Left lobe of liver (tissue), 2 donors: ENCODE measurements around the gene USP20. TPM values are rescaled to one million over a fixed set of nuclear protein-coding genes. Genes with fewer than 3 reads are reported as not detected.

Source experiments
- ATAC-seq: fragments of 200-7000 bp; cut with Tn5 transposase; one replicate; pipeline ENCODE4 v1.9.1; 2020; ENCODE audit warnings: mild to moderate bottlenecking, moderate library complexity
- DNase-seq: peaks from one replicate; pipeline ENCODE4 v3.0.0-alpha.2; 2020; ENCODE audit warnings: low spot score
- total RNA-seq: library from RNA; stranded (reverse); gene quantifications from one replicate; pipeline ENCODE4 v1.2.1, GENCODE V29; 2021
- donor health status: DM: no; HTN: no; CAD: no; lungs with moderate emphysema.
- donor health status: DM: no; HTN: yes; CAD: no.

The USP20 gene
- total RNA-seq, 1 donor from 2014 or later = 16.7 TPM

DNA sequence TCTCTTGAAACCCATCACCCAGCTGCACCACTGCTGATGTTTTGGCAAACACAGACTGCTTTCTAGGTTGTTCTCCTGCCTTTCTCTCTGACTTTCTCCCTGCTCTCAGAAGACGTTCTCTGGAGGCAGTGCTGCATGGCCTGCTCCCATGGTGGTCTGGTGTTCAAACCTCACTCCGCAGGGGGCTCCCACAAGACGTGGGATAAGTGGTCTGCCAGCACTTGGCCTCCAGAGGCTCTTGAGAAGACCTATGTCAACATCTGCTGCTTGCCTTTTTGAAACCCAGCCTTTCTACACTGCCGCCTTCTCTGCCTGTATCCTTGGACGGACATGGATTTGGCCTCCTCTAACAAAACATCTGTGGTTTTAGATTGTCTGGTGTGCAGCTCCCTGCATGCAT lies 16.6 kb downstream of the USP20 start:
- ATAC-seq (no peak), DNase-seq (no peak)

GRCh38 chr9:129852579-129852978 lies 17.3 kb downstream of the USP20 start:
- DNase-seq (no peak), ATAC-seq (no peak)

DNA sequence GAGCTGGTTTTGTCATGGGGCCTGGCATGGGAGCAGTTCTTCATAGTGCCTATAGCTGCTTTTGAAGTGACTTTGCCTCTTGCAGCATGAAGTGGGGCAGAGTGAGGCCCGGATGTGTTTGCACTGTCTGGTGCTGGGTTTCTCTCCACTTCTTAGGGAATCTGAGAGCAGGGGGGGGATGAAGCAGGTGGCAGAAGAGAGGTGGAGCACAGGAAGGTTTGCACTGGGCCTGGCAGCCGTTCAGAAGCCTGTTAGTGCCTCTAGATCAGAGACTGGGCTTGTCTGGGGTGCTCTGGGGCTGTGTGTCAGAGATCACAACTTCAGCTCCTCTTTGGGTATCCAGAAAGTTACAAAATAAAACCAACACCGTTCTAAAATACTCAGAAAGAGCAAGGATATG lies 18.4 kb downstream of the USP20 start:
- ATAC-seq = no peak
- DNase-seq = no peak

GRCh38 chr9:129854588-129855110 lies 19.4 kb downstream of the USP20 start:
- ATAC-seq (no peak), DNase-seq (no peak)

DNA sequence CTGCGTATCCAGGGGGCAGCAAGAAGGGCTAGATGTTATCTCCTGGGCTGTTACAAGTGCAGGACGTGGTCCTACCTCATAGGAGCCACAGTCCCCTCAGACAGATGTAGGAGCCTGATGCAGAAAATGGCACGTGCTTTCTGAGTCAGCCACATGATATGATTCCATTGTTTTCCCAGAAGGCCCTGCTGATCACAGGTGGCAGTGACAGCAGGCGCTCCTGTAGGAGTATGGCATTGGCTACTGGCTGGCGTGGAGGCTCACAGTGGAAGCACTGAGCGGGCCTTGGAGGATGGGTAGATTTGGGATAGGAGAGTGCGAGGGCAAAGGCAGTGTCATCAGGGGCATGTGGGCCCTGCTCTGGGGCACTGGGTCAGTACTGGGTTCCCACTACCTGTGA lies 21.9 kb downstream of the USP20 start:
- no peak for DNase-seq
- ATAC-seq = no peak

DNA sequence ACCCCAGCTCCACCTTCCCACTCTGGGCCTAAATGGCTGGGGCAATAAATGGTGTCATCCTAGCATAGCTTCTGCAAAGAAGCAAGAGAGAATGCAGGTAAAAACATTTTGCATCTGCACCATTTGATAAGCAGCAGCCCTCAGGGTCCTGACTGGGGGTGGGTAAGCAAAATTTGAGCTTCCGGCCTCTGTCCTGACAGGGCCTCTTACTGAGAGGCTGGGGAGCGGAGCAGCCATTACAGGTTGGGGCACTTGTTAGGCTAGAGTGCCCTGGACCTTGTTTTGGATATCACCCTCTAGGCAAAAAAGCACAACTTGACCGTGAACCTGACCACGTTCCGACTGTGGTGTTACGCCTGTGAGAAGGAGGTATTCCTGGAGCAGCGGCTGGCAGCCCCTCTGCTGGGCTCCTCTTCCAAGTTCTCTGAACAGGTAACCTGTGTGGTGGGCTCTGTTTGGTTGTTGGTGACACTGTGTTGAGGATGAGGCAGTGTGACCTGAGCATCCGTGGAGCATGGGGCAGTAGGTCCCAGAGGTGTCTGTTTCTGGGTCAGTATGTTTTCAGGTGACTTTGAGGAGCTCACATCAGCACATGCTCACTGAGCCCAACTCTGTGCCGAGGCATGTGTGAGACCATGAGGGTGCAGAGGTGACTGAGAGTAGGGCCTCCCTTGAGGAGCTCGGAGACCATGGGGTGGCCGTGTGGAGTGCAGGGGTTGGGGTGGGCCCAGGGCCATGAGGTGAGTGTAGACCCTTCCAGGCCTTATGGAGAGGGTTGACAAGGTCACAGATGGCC lies 23.1 kb downstream of the USP20 start:
- DNase-seq (no peak), ATAC-seq (no peak)

- no peak for DNase-seq
These were observed 25.6 kb downstream of the USP20 start for GRCh38 chr9:129860653-129861446.

DNA sequence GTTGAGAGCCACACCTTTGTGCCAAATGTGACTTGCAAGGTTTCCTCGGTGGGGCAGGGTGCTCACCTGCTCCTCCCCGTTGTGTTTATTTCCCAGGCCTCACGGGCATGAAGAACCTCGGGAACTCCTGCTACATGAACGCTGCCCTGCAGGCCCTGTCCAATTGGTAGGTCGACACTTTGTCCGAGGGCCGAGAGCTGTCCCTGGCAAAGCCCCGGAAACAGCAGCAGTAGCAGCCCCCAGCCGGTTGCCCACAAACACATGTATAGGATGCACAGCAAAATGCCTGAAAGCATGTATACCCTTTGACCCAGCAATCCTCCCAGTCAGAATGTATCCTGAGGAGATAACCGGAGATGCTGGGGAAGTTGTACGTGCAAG lies 26.2 kb downstream of the USP20 start:
- DNase-seq (no peak), ATAC-seq (no peak)

More at GRCh38 chr9:129860653-129861446, 25.6 kb downstream of the USP20 start:
- no peak for ATAC-seq

DNA sequence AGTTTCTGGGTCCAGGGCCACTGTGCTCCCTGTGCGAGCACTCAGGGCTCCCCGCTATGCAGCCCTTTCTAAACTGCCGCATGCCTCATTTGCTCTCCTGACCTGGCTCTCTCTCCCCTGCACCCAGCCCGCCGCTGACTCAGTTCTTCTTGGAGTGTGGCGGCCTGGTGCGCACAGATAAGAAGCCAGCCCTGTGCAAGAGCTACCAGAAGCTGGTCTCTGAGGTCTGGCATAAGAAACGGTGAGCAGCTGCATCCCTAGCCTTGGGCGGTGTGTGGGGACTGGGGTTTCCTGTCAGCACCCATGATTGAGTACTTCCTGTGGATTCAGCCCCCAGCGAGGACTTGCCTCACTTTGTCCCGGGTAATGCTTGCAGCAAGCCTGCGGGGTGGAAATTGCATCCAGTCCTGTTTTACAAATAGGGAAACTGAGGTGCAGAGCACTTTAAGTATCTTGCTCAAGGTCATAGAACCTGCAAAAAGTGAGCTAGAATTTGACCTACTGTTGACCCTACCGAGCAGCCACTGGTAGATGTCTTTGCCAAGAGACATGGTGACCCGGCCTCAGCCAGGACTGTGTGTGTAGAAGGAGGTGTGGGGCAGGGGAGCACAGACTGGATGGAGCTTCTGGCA lies 27.9 kb downstream of the USP20 start:
- DNase-seq = no peak
- no peak for ATAC-seq

GRCh38 chr9:129864991-129865647 lies 29.9 kb downstream of the USP20 start:
- no peak for ATAC-seq
- no peak for DNase-seq

- no peak for ATAC-seq
- no peak for DNase-seq
These were observed 30.5 kb downstream of the USP20 start for GRCh38 chr9:129865668-129866320.

- no peak for ATAC-seq
- no peak for DNase-seq
These were observed 31.3 kb downstream of the USP20 start for GRCh38 chr9:129866394-129867135.

- DNase-seq = no peak
- no peak for ATAC-seq
These were observed 32.1 kb downstream of the USP20 start for GRCh38 chr9:129867136-129868022.

DNA sequence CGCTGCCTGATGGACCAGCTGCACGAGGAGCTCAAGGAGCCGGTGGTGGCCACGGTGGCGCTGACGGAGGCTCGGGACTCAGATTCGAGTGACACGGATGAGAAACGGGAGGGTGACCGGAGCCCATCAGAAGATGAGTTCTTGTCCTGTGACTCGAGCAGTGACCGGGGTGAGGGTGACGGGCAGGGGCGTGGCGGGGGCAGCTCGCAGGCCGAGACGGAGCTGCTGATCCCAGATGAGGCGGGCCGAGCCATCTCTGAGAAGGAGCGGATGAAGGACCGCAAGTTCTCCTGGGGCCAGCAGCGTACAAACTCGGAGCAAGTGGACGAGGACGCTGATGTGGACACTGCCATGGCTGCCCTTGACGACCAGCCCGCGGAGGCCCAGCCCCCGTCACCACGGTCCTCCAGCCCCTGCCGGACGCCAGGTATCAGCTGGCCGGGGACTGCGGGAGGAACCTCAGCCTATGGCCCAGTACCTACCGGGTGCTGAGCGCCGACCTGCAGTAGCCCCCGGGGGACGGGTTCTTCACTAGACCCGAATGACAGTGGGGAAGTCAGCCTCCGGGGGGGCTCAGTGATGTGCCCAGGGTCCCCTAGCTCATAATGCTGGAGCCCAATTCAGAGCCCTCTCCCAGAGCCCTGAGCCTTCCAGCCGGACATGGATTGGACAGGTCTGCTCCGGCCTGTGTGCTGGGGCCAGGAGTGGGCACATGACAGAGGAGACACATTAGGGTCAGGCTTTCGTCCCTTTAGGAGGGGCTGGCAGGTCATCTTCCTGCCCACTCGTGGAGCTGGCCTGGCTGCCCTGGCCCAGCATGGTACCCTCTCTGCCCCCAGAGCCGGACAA lies 33.0 kb downstream of the USP20 start:
- ATAC-seq = no peak

GRCh38 chr9:129868872-129869486 lies 33.7 kb downstream of the USP20 start:
- peak; percentile 56 for DNase-seq
- peak; percentile 45 for ATAC-seq

More for the DNA sequence above, 33.0 kb downstream of the USP20 start:
- DNase-seq = no peak

DNA sequence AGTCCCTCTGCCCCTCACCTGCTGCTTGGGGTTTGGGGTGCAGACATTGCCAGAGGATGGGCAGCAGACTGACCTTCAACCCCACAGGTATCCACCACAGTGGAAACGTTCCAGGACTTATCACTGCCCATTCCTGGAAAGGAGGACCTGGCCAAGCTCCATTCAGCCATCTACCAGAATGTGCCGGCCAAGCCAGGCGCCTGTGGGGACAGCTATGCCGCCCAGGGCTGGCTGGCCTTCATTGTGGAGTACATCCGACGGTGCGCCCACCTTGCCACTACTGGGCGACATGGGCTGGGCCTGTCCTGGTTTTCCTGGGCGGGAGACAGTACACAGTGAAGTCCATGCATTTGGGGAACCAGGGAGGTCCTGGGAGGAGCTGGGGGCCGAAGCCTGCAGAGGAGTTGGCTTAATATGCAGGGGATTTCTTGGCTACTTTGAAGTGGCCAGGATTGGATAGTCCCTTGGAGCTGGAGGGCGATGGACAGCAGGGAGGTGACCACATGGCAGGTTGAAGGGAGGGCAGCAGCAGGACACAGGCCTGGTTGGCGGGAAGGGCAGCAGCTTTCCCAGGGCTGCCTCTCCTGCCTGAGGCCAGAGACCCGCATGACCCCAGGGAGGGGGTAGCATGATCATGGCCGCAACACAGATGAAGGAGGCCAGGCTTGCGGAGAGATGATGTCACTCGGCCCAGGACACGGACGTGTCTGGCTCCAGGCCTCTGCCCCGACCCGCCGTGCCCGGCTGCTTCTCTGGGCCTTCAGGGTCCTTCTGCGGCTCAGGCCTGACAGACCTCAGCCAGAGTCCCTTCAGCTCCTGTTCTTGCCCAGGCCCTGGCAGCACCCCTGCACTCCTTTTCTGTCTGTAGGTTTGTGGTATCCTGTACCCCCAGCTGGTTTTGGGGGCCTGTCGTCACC lies 34.6 kb downstream of the USP20 start:
- peak; percentile 74 for DNase-seq

More for the DNA sequence above, 34.6 kb downstream of the USP20 start:
- peak; percentile 90 for ATAC-seq
